ENCODE results near the gene KRT1.

KRT1 gene

DNA sequence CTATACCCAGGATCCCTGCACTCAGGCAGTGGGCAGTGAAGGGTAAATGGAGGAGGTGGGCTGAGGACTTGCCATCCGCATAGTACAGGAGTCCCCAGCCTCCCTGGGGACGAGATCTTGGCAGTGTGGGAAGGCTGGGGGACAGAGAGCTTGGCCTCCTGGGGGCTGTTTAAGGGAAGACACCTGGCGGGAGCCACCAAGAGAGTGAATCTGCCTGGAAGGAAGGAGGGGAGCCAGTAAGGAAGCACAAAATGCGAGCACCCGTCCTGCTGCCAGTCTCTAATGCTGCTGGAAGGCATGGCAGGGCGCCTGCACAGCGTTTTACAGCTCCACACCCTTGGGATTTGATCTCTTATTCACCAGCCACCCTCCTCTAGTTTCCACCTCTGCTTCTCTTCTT, 20.8 kb downstream of the KRT1 start:
- Histone ChIP-seq H3K27me3 (ENCODE audit: low read length) (no peaks in the 10 kb centered on the region), H3K9me2 (replicated peaks; ENCODE audit: insufficient read depth, low read length) (no peaks in the 10 kb centered on the region), H4K20me1 (ENCODE audit: low read depth, low read length) (no peaks in the 10 kb centered on the region)

DNA sequence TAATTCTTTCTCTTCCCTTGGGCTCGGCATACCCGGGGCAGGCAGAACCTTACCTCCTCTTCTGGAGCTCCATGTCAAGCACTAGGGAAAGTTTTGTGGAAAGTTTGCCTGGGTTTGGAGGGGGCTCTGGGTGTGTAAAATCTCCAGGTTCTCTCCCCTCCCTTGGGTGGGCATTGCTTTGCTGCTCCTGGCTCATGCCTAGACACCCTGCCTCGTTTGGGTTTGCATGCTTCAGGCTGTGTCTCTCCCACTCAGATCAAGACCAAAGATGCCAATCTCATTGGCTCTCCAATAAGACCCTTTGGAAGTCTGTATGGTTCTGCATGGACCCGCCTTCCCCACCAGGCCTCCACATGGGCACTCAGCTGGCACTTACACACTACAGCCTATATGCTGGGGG, 22.0 kb downstream of the KRT1 start:
- Histone ChIP-seq H3K36me3 (ENCODE audit: low read length) (no peaks in the 10 kb centered on the region), H3K27ac (ENCODE audit: low read depth, low read length) (no peak overlapping the region), H3K79me2 (ENCODE audit: insufficient read depth, low read length) (no peaks in the 10 kb centered on the region), H4K20me1 (ENCODE audit: low read depth, low read length) (no peaks in the 10 kb centered on the region), H3K4me3 (ENCODE audit: insufficient read depth, low read length, poor library complexity, severe bottlenecking) (no peak overlapping the region), H3K27me3 (ENCODE audit: low read length) (no peaks in the 10 kb centered on the region), H3K4me2 (ENCODE audit: low read depth, low read length, poor library complexity, severe bottlenecking) (no peak overlapping the region), H2AFZ (ENCODE audit: low read depth, low read length, severe bottlenecking) (no peak overlapping the region), H3K9me3 (ENCODE audit: insufficient read depth, low read length) (no peaks in the 10 kb centered on the region), H3F3A (ENCODE audit: insufficient read depth) (no peaks in the 10 kb centered on the region), H3K9ac (ENCODE audit: low read length) (no peak overlapping the region), H3K9me2 (replicated peaks; ENCODE audit: insufficient read depth, low read length) (no peaks in the 10 kb centered on the region)
- TF ChIP-seq EZH2phosphoT487 (conservative IDR thresholded peaks at IDR 0.05; ENCODE audit: low read length) = no peak
- TF ChIP-seq, protein P1, sequence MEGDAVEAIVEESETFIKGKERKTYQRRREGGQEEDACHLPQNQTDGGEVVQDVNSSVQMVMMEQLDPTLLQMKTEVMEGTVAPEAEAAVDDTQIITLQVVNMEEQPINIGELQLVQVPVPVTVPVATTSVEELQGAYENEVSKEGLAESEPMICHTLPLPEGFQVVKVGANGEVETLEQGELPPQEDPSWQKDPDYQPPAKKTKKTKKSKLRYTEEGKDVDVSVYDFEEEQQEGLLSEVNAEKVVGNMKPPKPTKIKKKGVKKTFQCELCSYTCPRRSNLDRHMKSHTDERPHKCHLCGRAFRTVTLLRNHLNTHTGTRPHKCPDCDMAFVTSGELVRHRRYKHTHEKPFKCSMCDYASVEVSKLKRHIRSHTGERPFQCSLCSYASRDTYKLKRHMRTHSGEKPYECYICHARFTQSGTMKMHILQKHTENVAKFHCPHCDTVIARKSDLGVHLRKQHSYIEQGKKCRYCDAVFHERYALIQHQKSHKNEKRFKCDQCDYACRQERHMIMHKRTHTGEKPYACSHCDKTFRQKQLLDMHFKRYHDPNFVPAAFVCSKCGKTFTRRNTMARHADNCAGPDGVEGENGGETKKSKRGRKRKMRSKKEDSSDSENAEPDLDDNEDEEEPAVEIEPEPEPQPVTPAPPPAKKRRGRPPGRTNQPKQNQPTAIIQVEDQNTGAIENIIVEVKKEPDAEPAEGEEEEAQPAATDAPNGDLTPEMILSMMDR (IDR thresholded peaks at IDR 0.05; ENCODE audit: insufficient read depth, low read length, poor library complexity, severe bottlenecking) = no peak

More for the DNA sequence above, 20.8 kb downstream of the KRT1 start:
- H3K9me3 ChIP-seq (ENCODE audit: insufficient read depth, low read length) = no peaks in the 10 kb centered on the region
- H3K79me2 ChIP-seq (ENCODE audit: insufficient read depth, low read length) = no peaks in the 10 kb centered on the region
- H3K27ac ChIP-seq (ENCODE audit: low read depth, low read length) = no peak overlapping the region
- no peak overlapping the region for H3K9ac ChIP-seq (ENCODE audit: low read length)
- TF ChIP-seq, protein P1 (IDR thresholded peaks at IDR 0.05; ENCODE audit: insufficient read depth, low read length, poor library complexity, severe bottlenecking) = no peak
- no peak for TF ChIP-seq EZH2phosphoT487 (conservative IDR thresholded peaks at IDR 0.05; ENCODE audit: low read length)
- no peaks in the 10 kb centered on the region for H3F3A ChIP-seq (ENCODE audit: insufficient read depth)
- H3K4me2 ChIP-seq (ENCODE audit: low read depth, low read length, poor library complexity, severe bottlenecking) = no peak overlapping the region
- H3K36me3 ChIP-seq (ENCODE audit: low read length) = no peaks in the 10 kb centered on the region
- H2AFZ ChIP-seq (ENCODE audit: low read depth, low read length, severe bottlenecking) = no peak overlapping the region
- no peak overlapping the region for H3K4me3 ChIP-seq (ENCODE audit: insufficient read depth, low read length, poor library complexity, severe bottlenecking)

DNA sequence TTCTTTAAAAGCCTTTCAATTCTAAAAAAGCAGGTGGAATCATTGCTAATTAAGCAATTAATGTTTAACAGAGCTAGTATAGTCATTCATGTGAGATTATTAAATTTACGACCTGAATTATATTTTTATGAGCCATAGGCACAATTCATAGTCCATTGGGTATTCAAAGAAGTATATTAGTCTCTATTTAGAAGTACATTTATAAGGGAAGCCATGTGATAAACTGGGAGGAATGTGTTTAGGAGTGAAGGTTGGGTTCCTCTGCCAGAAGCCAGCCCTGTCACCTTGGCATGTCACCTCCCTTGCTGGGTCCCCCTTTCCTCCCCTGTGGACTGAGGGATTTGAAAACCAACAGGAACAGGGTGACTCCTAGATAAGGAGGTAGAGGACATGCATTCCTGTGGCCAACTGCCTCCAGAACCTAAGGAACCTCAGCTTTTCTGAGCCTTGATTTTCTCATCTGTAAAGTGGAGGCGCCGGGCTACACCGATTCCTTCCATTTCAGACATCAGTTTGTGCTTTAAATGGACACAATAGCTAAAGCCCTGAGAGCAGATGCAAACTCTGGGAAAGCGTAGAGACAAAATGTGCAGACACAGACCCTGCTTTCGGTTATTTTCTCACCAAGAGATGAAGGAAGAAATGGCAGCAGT, 22.8 kb downstream of the KRT1 start:
- Histone ChIP-seq H3K9ac (ENCODE audit: low read length) (no peak overlapping the region), H3K4me3 (ENCODE audit: insufficient read depth, low read length, poor library complexity, severe bottlenecking) (no peak overlapping the region), H3K27ac (ENCODE audit: low read depth, low read length) (no peak overlapping the region), H2AFZ (ENCODE audit: low read depth, low read length, severe bottlenecking) (no peak overlapping the region), H3K9me2 (replicated peaks; ENCODE audit: insufficient read depth, low read length) (no peaks in the 10 kb centered on the region), H3F3A (ENCODE audit: insufficient read depth) (no peaks in the 10 kb centered on the region), H3K27me3 (ENCODE audit: low read length) (no peaks in the 10 kb centered on the region), H3K4me2 (ENCODE audit: low read depth, low read length, poor library complexity, severe bottlenecking) (no peak overlapping the region), H3K79me2 (ENCODE audit: insufficient read depth, low read length) (no peaks in the 10 kb centered on the region), H3K36me3 (ENCODE audit: low read length) (no peaks in the 10 kb centered on the region), H4K20me1 (ENCODE audit: low read depth, low read length) (no peaks in the 10 kb centered on the region), H3K9me3 (ENCODE audit: insufficient read depth, low read length) (no peaks in the 10 kb centered on the region)
- TF ChIP-seq, protein P1 (IDR thresholded peaks at IDR 0.05; ENCODE audit: insufficient read depth, low read length, poor library complexity, severe bottlenecking) = no peak

All from SU-DHL-6 (cell line).